Endothelial cell of umbilical vein (primary cell): ENCODE data around the gene SERPINB13. TPM values are rescaled to one million over a fixed set of nuclear protein-coding genes. Genes with fewer than 3 reads are reported as not detected.

ENCODE experiments used
- BruUV-seq: library from RNA; stranded (reverse); fragments of 400-500 nt; replicated peaks from 2 replicates; lab custom pipeline; 2021; lab: Mats Ljungman, UMichigan
- CTCF ChIA-PET: fragments of 300-600, 350-600 bp; sonication (Branson Sonifier 250); formaldehyde crosslinking; loops from one replicate; lab custom pipeline; 2021; ENCODE audit warnings: antibody characterized with exemption, inconsistent platforms; lab: Charles Lee
- POLR2A ChIA-PET: fragments of 300-600, 350-600 bp; sonication (Branson Sonifier 250); formaldehyde crosslinking; loops from one replicate; lab custom pipeline; 2021; ENCODE audit warnings: antibody characterized with exemption, inconsistent platforms; lab: Charles Lee
- DNase-seq: peaks from one replicate; pipeline ENCODE4 v3.0.0-alpha.2; 2011; ENCODE audit warnings: low read depth, low spot score
- FAIRE-seq: peaks from 2 replicates; lab custom pipeline; 2011; peaks lifted over from hg19 to GRCh38; lab: Jason Lieb, UNC
- H2AFZ ChIP-seq: 2 replicates; pipeline ENCODE4 v1.6.0; 2012; ENCODE audit warnings: low read depth, low read length, control low read depth, inconsistent platforms
- H3K27ac ChIP-seq: 2 replicates; pipeline ENCODE4 v1.5.1; 2011; ENCODE audit warnings: low read depth, mild to moderate bottlenecking, control low read depth, low read length, moderate library complexity; ENCODE audit not compliant: insufficient read depth
- H3K27me3 ChIP-seq, 2 experiments: 2 replicates each; pipeline versions ENCODE4 v1.6.0 to v1.6.1; 2011; ENCODE audit warnings: low read length in 2 of 2, mixed read lengths in 1 of 2; ENCODE audit not compliant: control insufficient read depth in 2 of 2, insufficient read depth in 2 of 2
- H3K36me3 ChIP-seq, 2 experiments: 2 replicates in 1 of 2; 3 replicates in 1 of 2; pipeline ENCODE4 v1.5.1; 2011; ENCODE audit warnings: low read length in 2 of 2, mild to moderate bottlenecking in 1 of 2, moderate library complexity in 1 of 2; ENCODE audit not compliant: control insufficient read depth in 2 of 2, insufficient read depth in 2 of 2; ENCODE audit errors: extremely low read depth in 1 of 2
- H3K4me1 ChIP-seq: 3 replicates; pipeline ENCODE4 v1.5.1; 2011; ENCODE audit warnings: mild to moderate bottlenecking, low read length; ENCODE audit not compliant: control insufficient read depth, insufficient read depth; ENCODE audit errors: extremely low read depth
- H3K4me2 ChIP-seq: 2 replicates; pipeline ENCODE4 v1.6.1; 2011; ENCODE audit warnings: low read length, control low read depth, mixed read lengths; ENCODE audit not compliant: insufficient read depth
- H3K4me3 ChIP-seq, 3 experiments: fragments of 200-600 bp in 1 of 3; sonication (generic), shearing (Covaris generic) in 1 of 3; replicated peaks in 1 of 3; 2 replicates each; pipeline ENCODE4 v1.5.1; 2011 to 2016; ENCODE audit warnings: control low read depth in 3 of 3, low read length in 3 of 3, mild to moderate bottlenecking in 2 of 3, inconsistent platforms in 1 of 3, low read depth in 1 of 3, moderate library complexity in 1 of 3; ENCODE audit not compliant: insufficient read depth in 1 of 3
- H3K79me2 ChIP-seq: 2 replicates; pipeline ENCODE4 v1.6.0; 2012; ENCODE audit warnings: low read length, inconsistent platforms; ENCODE audit not compliant: control insufficient read depth, insufficient read depth
- H3K9ac ChIP-seq: replicated peaks from 2 replicates; pipeline ENCODE3; 2011; ENCODE audit warnings: low read length, control low read depth; ENCODE audit not compliant: insufficient read depth; ENCODE audit errors: extremely low read depth
- H3K9me1 ChIP-seq: replicated peaks from 3 replicates; pipeline ENCODE4 v1.6.0; 2011; ENCODE audit warnings: mild to moderate bottlenecking, low read length; ENCODE audit not compliant: control insufficient read depth, insufficient read depth; ENCODE audit errors: extremely low read depth
- H3K9me3 ChIP-seq: replicated peaks from 2 replicates; pipeline ENCODE4 v1.5.1; 2012; ENCODE audit warnings: low read length, inconsistent platforms; ENCODE audit not compliant: control insufficient read depth, insufficient read depth
- H4K20me1 ChIP-seq: replicated peaks from 2 replicates; pipeline ENCODE3; 2011; ENCODE audit warnings: mild to moderate bottlenecking, low read length; ENCODE audit not compliant: control insufficient read depth, insufficient read depth; ENCODE audit errors: extremely low read depth
- EZH2 ChIP-seq: IDR thresholded peaks from 2 replicates; pipeline ENCODE4 v1.6.1; 2012; ENCODE audit warnings: borderline replicate concordance, low read depth, mild to moderate bottlenecking, moderate library complexity, low read length, inconsistent platforms; ENCODE audit not compliant: severe bottlenecking
- FOS ChIP-seq: IDR thresholded peaks from 2 replicates; pipeline ENCODE4 v1.6.1; 2011; ENCODE audit warnings: mild to moderate bottlenecking, low read length, moderate library complexity, borderline replicate concordance; ENCODE audit not compliant: insufficient read depth
- GATA2 ChIP-seq: IDR thresholded peaks from 2 replicates; pipeline ENCODE4 v1.7.0; 2011; ENCODE audit warnings: low read depth, mild to moderate bottlenecking, moderate library complexity, mixed read lengths, low read length; ENCODE audit not compliant: insufficient read length, insufficient read depth
- JUN ChIP-seq: IDR thresholded peaks from 2 replicates; pipeline ENCODE4 v1.6.1; 2011; ENCODE audit warnings: borderline replicate concordance, low read depth; ENCODE audit not compliant: insufficient read length, insufficient read depth
- MYC ChIP-seq: IDR thresholded peaks from one replicate; pipeline ENCODE4 v1.6.1; 2011; ENCODE audit warnings: mild to moderate bottlenecking, low read depth, low read length
- POLR2A ChIP-seq: IDR thresholded peaks from 2 replicates; pipeline ENCODE4 v1.6.1; 2012; ENCODE audit warnings: low read depth, mild to moderate bottlenecking, control low read depth, low read length
- POLR2AphosphoS5 ChIP-seq: IDR thresholded peaks from 2 replicates; pipeline ENCODE4 v1.6.1; 2012; ENCODE audit warnings: low read depth, mild to moderate bottlenecking, control low read depth, low read length, moderate library complexity; ENCODE audit not compliant: insufficient read depth
- dilution Hi-C: fragments of 300-500 bp; cut with MboI; formaldehyde crosslinking; loops from one replicate; pipeline ENCODE4 v1.15.0; 2019; ENCODE audit warnings: low sequenced_read_pairs; ENCODE audit not compliant: extremely low pct_ligation_motif_present
- intact Hi-C: fragments of 100-400 bp; cut with micrococcal nuclease; formaldehyde crosslinking; loops from one replicate; pipeline ENCODE4 v1.10.0; 2022
- polyA plus RNA-seq, 4 experiments: library from polyadenylated mRNA; depleted of rRNA in 3 of 4; stranded (reverse) in 3 of 4; unstranded in 1 of 4; fragments of >200 nt; gene quantifications; 2 replicates each; pipeline versions ENCODE4 v1.2.1 to v1.2.3, GENCODE V29; 2011 to 2012; ENCODE audit warnings: missing spikeins in 1 of 4
- total RNA-seq: library from RNA; stranded (reverse); gene quantifications from 2 replicates; pipeline ENCODE4 v1.2.3, GENCODE V29; 2021
- TF ChIP-seq, protein P1 (sequence below): IDR thresholded peaks from 2 replicates; pipeline ENCODE4 v1.6.1; 2011; ENCODE audit not compliant: insufficient read depth, insufficient read length
- TF ChIP-seq, protein P2 (sequence below), 2 donors: IDR thresholded peaks; 1 replicate in 1 of 2; 2 replicates in 1 of 2; pipeline ENCODE4 v1.5.1; 2011; ENCODE audit warnings: low read length in 2 of 2, mild to moderate bottlenecking in 2 of 2, moderate library complexity in 2 of 2, control low read depth in 1 of 2, inconsistent platforms in 1 of 2, low read depth in 1 of 2; ENCODE audit not compliant: insufficient read depth in 1 of 2; ENCODE audit errors: extremely low read depth in 1 of 2

The SERPINB13 gene
- total and polyA plus RNA-seq, 2 donors (not counting 3 experiments of a cell fraction or from before 2014, with no cell fraction given): not detected

DNA sequence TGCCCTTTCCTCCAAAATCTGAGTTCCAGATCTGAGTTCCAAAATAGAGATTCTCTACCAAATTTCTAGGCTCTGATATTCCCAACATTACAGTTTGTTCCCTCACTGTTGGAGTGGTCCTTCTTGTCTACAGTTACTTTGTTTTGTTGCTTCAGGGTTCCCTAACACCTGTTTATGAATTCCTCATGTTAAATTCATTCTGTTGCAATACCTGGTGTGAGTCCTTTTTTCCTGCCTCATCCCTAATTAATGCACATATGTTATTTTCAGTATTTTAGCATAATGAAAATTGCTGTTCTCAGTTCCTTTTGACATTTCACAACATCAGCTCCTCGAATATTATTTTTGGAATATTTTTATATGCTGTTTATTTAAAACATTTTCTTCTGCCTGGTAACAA, 16.2 kb downstream of the SERPINB13 start:
- Histone ChIP-seq H3K4me3 (no peak overlapping the region), H4K20me1 (no peaks in the 10 kb centered on the region), H3K9ac (no peak overlapping the region), H3K4me1 (no peaks in the 10 kb centered on the region), H3K9me1 (no peaks in the 10 kb centered on the region), H3K36me3 (no peaks in the 10 kb centered on the region), H3K9me3 (no peaks in the 10 kb centered on the region), H3K27me3 (no peaks in the 10 kb centered on the region), H2AFZ (no peak overlapping the region), H3K27ac (no peak overlapping the region), H3K79me2 (no peaks in the 10 kb centered on the region), H3K4me2 (no peak overlapping the region)
- POLR2A ChIA-PET: no interaction called here
- CTCF ChIA-PET: no interaction called here
- intact Hi-C loops (no loop called here), dilution Hi-C loops (no loop called here)
- FAIRE-seq (no peak), DNase-seq (no peak)
- no peak for TF ChIP-seq GATA2
- no TSS peak for BruUV-seq

DNA sequence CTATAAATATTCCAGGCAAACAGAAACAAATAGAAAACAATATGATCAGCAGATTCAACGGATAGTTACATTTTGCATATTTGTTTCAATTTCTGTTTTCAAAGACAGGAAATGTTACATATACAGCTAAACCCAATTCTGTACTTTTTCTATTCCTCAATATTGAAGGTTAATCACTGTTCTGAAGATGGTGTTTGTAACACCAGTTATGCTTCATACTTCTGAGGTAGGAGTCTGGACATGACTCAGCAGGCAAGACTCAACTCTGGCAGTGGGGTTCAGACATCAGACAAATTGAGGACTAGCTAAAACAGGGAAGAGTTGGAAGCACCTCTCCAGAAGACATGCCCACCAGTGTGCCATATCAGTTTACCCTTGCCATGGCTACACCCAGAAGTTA, 16.6 kb downstream of the SERPINB13 start:
- Histone ChIP-seq H4K20me1 (no peaks in the 10 kb centered on the region), H3K4me3 (no peak overlapping the region), H3K4me1 (no peaks in the 10 kb centered on the region), H3K36me3 (no peaks in the 10 kb centered on the region), H3K27me3 (no peaks in the 10 kb centered on the region), H3K9ac (no peak overlapping the region), H3K79me2 (no peaks in the 10 kb centered on the region), H3K9me1 (no peaks in the 10 kb centered on the region), H3K27ac (no peak overlapping the region), H3K4me2 (no peak overlapping the region), H2AFZ (no peak overlapping the region), H3K9me3 (no peaks in the 10 kb centered on the region)
- DNase-seq (no peak), FAIRE-seq (no peak)
- intact Hi-C loops (no loop called here), dilution Hi-C loops (no loop called here)
- POLR2A ChIA-PET: no interaction called here
- CTCF ChIA-PET: interaction anchor here (1.6 kb wide), 1 partner anchor 9 kb away, joined by 3 read pairs; no protein-coding TSS in a partner anchor
- no TSS peak for BruUV-seq
- TF ChIP-seq, protein P1, sequence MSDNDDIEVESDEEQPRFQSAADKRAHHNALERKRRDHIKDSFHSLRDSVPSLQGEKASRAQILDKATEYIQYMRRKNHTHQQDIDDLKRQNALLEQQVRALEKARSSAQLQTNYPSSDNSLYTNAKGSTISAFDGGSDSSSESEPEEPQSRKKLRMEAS: no peak
- TF ChIP-seq POLR2AphosphoS5 (no peak), POLR2A (no peak), FOS (no peak), MYC (no peak), GATA2 (no peak), JUN (no peak), EZH2 (no peak)
- TF ChIP-seq, protein P2, sequence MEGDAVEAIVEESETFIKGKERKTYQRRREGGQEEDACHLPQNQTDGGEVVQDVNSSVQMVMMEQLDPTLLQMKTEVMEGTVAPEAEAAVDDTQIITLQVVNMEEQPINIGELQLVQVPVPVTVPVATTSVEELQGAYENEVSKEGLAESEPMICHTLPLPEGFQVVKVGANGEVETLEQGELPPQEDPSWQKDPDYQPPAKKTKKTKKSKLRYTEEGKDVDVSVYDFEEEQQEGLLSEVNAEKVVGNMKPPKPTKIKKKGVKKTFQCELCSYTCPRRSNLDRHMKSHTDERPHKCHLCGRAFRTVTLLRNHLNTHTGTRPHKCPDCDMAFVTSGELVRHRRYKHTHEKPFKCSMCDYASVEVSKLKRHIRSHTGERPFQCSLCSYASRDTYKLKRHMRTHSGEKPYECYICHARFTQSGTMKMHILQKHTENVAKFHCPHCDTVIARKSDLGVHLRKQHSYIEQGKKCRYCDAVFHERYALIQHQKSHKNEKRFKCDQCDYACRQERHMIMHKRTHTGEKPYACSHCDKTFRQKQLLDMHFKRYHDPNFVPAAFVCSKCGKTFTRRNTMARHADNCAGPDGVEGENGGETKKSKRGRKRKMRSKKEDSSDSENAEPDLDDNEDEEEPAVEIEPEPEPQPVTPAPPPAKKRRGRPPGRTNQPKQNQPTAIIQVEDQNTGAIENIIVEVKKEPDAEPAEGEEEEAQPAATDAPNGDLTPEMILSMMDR (IDR thresholded peaks at IDR 0.05; ENCODE audit: extremely low read depth in 1 of 2, insufficient read depth in 1 of 2, low read depth in 1 of 2, low read length in 2 of 2): no peak
